WI38 (cell line): Measurements from ENCODE around the gene CCDC12.
A peak's percentile ranks its signal among the peaks of the same experiment; 100 is the strongest.

Experiments used
- H3K4me3 ChIP-seq: 2 replicates; pipeline ENCODE4 v1.5.1; 2011; ENCODE audit warnings: low read depth, mild to moderate bottlenecking, control low read depth, low read length
- CTCF ChIP-seq: IDR thresholded peaks from 2 replicates; pipeline ENCODE4 v1.5.1; 2012; ENCODE audit warnings: low read depth, mild to moderate bottlenecking, control low read depth, low read length

CCDC12 gene

GRCh38 chr3:46932455-46933225, 43.9 kb downstream of the CCDC12 start:
- H3K4me3 ChIP-seq: no peak overlapping the region

GRCh38 chr3:46931631-46932331, 44.8 kb downstream of the CCDC12 start:
- TF ChIP-seq CTCF: no peak
- H3K4me3 ChIP-seq: 0 out of 2 replicates have a peak overlapping the region, but pooled peaks have one; percentile 4

More at GRCh38 chr3:46932455-46933225, 43.9 kb downstream of the CCDC12 start:
- TF ChIP-seq CTCF: no peak

GRCh38 chr3:46930945-46931403, 45.6 kb downstream of the CCDC12 start:
- no peak for TF ChIP-seq CTCF
- no peak overlapping the region for H3K4me3 ChIP-seq

- H3K4me3 ChIP-seq: no peak overlapping the region
- no peak for TF ChIP-seq CTCF
Observed at GRCh38 chr3:46930166-46930944, 46.2 kb downstream of the CCDC12 start.

- H3K4me3 ChIP-seq: no peak overlapping the region
- no peak for TF ChIP-seq CTCF
Observed at GRCh38 chr3:46929324-46929723, 47.2 kb downstream of the CCDC12 start.

- no peak for TF ChIP-seq CTCF
- H3K4me3 ChIP-seq: no peak overlapping the region
Observed at GRCh38 chr3:46928282-46928681, 48.3 kb downstream of the CCDC12 start.
